GM12892 (cell line): ENCODE data around the gene CELF2.

Experiments
- DNase-seq: peaks from one replicate; pipeline ENCODE4 v3.0.0; 2011; ENCODE audit not compliant: insufficient read length
- FAIRE-seq: peaks from 2 replicates; lab custom pipeline; 2011; peaks lifted over from hg19 to GRCh38; lab: Jason Lieb, UNC
- POLR2A ChIP-seq: IDR thresholded peaks from 2 replicates; pipeline ENCODE4 v1.6.1; 2011; ENCODE audit warnings: low read depth, low read length, control low read depth
- POLR2AphosphoS5 ChIP-seq: IDR thresholded peaks from 2 replicates; pipeline ENCODE4 v1.6.1; 2011; ENCODE audit warnings: low read depth, low read length, control low read depth
- TAF1 ChIP-seq: IDR thresholded peaks from 2 replicates; pipeline ENCODE4 v1.6.1; 2011; ENCODE audit warnings: low read depth, mild to moderate bottlenecking, control low read depth, low read length, borderline replicate concordance

The CELF2 gene

GRCh38 chr10:11014671-11015445 is 2.8 kb upstream of the CELF2 start:
- FAIRE-seq (no peak), DNase-seq (no peak)
- TF ChIP-seq POLR2A (no peak), POLR2AphosphoS5 (no peak), TAF1 (no peak)

- TF ChIP-seq POLR2AphosphoS5 = no peak
- no peak for FAIRE-seq
Measured at GRCh38 chr10:11015446-11015934, 2.2 kb upstream of the CELF2 start.

GRCh38 chr10:11017000-11017569 is 587 bp upstream of the CELF2 start:
- DNase-seq (no peak), FAIRE-seq (no peak)
- TF ChIP-seq POLR2A (no peak), POLR2AphosphoS5 (no peak)

More at GRCh38 chr10:11015446-11015934, 2.2 kb upstream of the CELF2 start:
- no peak for DNase-seq

- TF ChIP-seq TAF1 (no peak), POLR2A (no peak), POLR2AphosphoS5 (no peak)
- no peak for DNase-seq
- no peak for FAIRE-seq
Measured at GRCh38 chr10:11018432-11018841, 765 bp downstream of the CELF2 start.

- DNase-seq (no peak), FAIRE-seq (no peak)
- no peak for TF ChIP-seq TAF1
- TF ChIP-seq POLR2AphosphoS5 = no peak
- TF ChIP-seq POLR2A = no peak
Measured at GRCh38 chr10:11018855-11019631, 1.4 kb downstream of the CELF2 start.

GRCh38 chr10:11019724-11020547 is 2.3 kb downstream of the CELF2 start:
- no peak for TF ChIP-seq POLR2A
- no peak for TF ChIP-seq TAF1
- TF ChIP-seq POLR2AphosphoS5 = no peak
- FAIRE-seq (no peak), DNase-seq (no peak)

- no peak for TF ChIP-seq POLR2AphosphoS5
- no peak for TF ChIP-seq TAF1
- TF ChIP-seq POLR2A = no peak
- no peak for DNase-seq
- no peak for FAIRE-seq
Measured at GRCh38 chr10:11020548-11020942, 2.9 kb downstream of the CELF2 start.

- no peak for DNase-seq
- TF ChIP-seq POLR2A = no peak
- no peak for TF ChIP-seq TAF1
- FAIRE-seq = no peak
Measured at GRCh38 chr10:11022213-11022612, 4.5 kb downstream of the CELF2 start.

- TF ChIP-seq POLR2AphosphoS5 (no peak), TAF1 (no peak), POLR2A (no peak)
- FAIRE-seq = no peak
- no peak for DNase-seq
Measured at GRCh38 chr10:11023009-11023953, 5.6 kb downstream of the CELF2 start.

GRCh38 chr10:11024596-11024995 is 6.9 kb downstream of the CELF2 start:
- FAIRE-seq = no peak
- DNase-seq = no peak
- no peak for TF ChIP-seq POLR2A
- no peak for TF ChIP-seq POLR2AphosphoS5
- no peak for TF ChIP-seq TAF1
